Raji (cell line): ENCODE results near the gene MAP7.

Experiments used
- POLR2A ChIP-seq: IDR thresholded peaks from 2 replicates; pipeline ENCODE4 v1.6.1; 2011; ENCODE audit warnings: low read depth, low read length, control low read depth; ENCODE audit not compliant: insufficient read depth

MAP7 gene

GRCh38 chr6:136370988-136371728 lies 179.1 kb downstream of the MAP7 start:
- TF ChIP-seq POLR2A: no peak

GRCh38 chr6:136365776-136366354 lies 184.4 kb downstream of the MAP7 start:
- TF ChIP-seq POLR2A: no peak

GRCh38 chr6:136362421-136363356 lies 187.5 kb downstream of the MAP7 start:
- TF ChIP-seq POLR2A: no peak

GRCh38 chr6:136361787-136362186 lies 188.4 kb downstream of the MAP7 start:
- no peak for TF ChIP-seq POLR2A

GRCh38 chr6:136360783-136361182 lies 189.4 kb downstream of the MAP7 start:
- TF ChIP-seq POLR2A: no peak

GRCh38 chr6:136359851-136360250 lies 190.4 kb downstream of the MAP7 start:
- no peak for TF ChIP-seq POLR2A

- TF ChIP-seq POLR2A: no peak
Observed at GRCh38 chr6:136351518-136352110, 198.6 kb downstream of the MAP7 start.

- no peak for TF ChIP-seq POLR2A
Observed at GRCh38 chr6:136350914-136351313, 199.3 kb downstream of the MAP7 start.

- TF ChIP-seq POLR2A: no peak
Observed at GRCh38 chr6:136347847-136348246, 202.4 kb downstream of the MAP7 start.

- TF ChIP-seq POLR2A: no peak
Observed at GRCh38 chr6:136345145-136345544, 205.1 kb downstream of the MAP7 start.

- TF ChIP-seq POLR2A: no peak
Observed at GRCh38 chr6:136344420-136344819, 205.8 kb downstream of the MAP7 start.

- TF ChIP-seq POLR2A: no peak
Observed at GRCh38 chr6:136343700-136344099, 206.5 kb downstream of the MAP7 start.

GRCh38 chr6:136343275-136343674 lies 206.9 kb downstream of the MAP7 start:
- TF ChIP-seq POLR2A: no peak

GRCh38 chr6:136341967-136342366 lies 208.3 kb downstream of the MAP7 start:
- no peak for TF ChIP-seq POLR2A

- no peak for TF ChIP-seq POLR2A
Observed at GRCh38 chr6:136341367-136341766, 208.9 kb downstream of the MAP7 start.
